ENCODE measurements around the gene BPIFB3.
A peak's percentile ranks its signal among the peaks of the same experiment; 100 is the strongest.

BPIFB3 gene

GRCh38 chr20:33062825-33063149 is 9.1 kb downstream of the BPIFB3 start:
- DNase-seq (ENCODE audit: low spot score) = no peak

GRCh38 chr20:33063271-33063670 is 9.6 kb downstream of the BPIFB3 start:
- no peak for DNase-seq (ENCODE audit: low spot score)

GRCh38 chr20:33064572-33065287 is 11.0 kb downstream of the BPIFB3 start:
- no peak for DNase-seq (ENCODE audit: low spot score)

GRCh38 chr20:33065785-33066184 is 12.1 kb downstream of the BPIFB3 start:
- no peak for DNase-seq (ENCODE audit: low spot score)

GRCh38 chr20:33067806-33068205 is 14.1 kb downstream of the BPIFB3 start:
- no peak for DNase-seq (ENCODE audit: low spot score)

GRCh38 chr20:33068251-33068939 is 14.7 kb downstream of the BPIFB3 start:
- no peak for DNase-seq (ENCODE audit: low spot score)

- no peak for DNase-seq (ENCODE audit: low spot score)
Measured at GRCh38 chr20:33069673-33070072, 16.0 kb downstream of the BPIFB3 start.

GRCh38 chr20:33070111-33071053 is 16.7 kb downstream of the BPIFB3 start:
- no peak for DNase-seq (ENCODE audit: low spot score)

GRCh38 chr20:33071198-33071597 is 17.5 kb downstream of the BPIFB3 start:
- peak; percentile 4 for DNase-seq (ENCODE audit: low spot score)

- no peak for DNase-seq (ENCODE audit: low spot score)
Measured at GRCh38 chr20:33072362-33072761, 18.7 kb downstream of the BPIFB3 start.

GRCh38 chr20:33072813-33073212 is 19.1 kb downstream of the BPIFB3 start:
- no peak for DNase-seq (ENCODE audit: low spot score)

- DNase-seq (ENCODE audit: low spot score) = no peak
Measured at GRCh38 chr20:33074675-33075074, 21.0 kb downstream of the BPIFB3 start.

- DNase-seq (ENCODE audit: low spot score) = no peak
Measured at GRCh38 chr20:33075281-33075680, 21.6 kb downstream of the BPIFB3 start.

GRCh38 chr20:33076662-33077372 is 23.1 kb downstream of the BPIFB3 start:
- DNase-seq (ENCODE audit: low spot score) = no peak

GRCh38 chr20:33079259-33079658 is 25.6 kb downstream of the BPIFB3 start, which contains the start of gene BPIFB4:
BPIFB4 (plus strand) TSS chr20:33079643; CDS start chr20:33081527, 1,884 bp downstream.
- DNase-seq (ENCODE audit: low spot score) = no peak

GRCh38 chr20:33081411-33082154 is 27.9 kb downstream of the BPIFB3 start:
- DNase-seq (ENCODE audit: low spot score) = no peak

- DNase-seq (ENCODE audit: low spot score) = no peak
Measured at GRCh38 chr20:33082546-33082945, 28.8 kb downstream of the BPIFB3 start.

GRCh38 chr20:33083544-33084340 is 30.0 kb downstream of the BPIFB3 start:
- no peak for DNase-seq (ENCODE audit: low spot score)

GRCh38 chr20:33084722-33085121 is 31.0 kb downstream of the BPIFB3 start:
- DNase-seq (ENCODE audit: low spot score) = no peak

GRCh38 chr20:33086052-33086722 is 32.5 kb downstream of the BPIFB3 start:
- no peak for DNase-seq (ENCODE audit: low spot score)
